A673 (cell line): ENCODE data around the gene RNF123. TPM values are rescaled to one million over a fixed set of nuclear protein-coding genes. Genes with fewer than 3 reads are reported as not detected.

Experiments used
- BruUV-seq: library from RNA; stranded (reverse); fragments of 400-500 nt; replicated peaks from 2 replicates; lab custom pipeline; 2021; lab: Mats Ljungman, UMichigan
- CTCF ChIA-PET: fragments of 300-600 bp; sonication (Branson Sonifier 250); formaldehyde crosslinking; loops from one replicate; lab custom pipeline; 2022; ENCODE audit warnings: antibody characterized with exemption; lab: Charles Lee
- POLR2A ChIA-PET: fragments of 300-600 bp; sonication (Branson Sonifier 250); formaldehyde crosslinking; loops from one replicate; lab custom pipeline; 2022; ENCODE audit warnings: antibody characterized with exemption; ENCODE audit not compliant: low non-redundant PET; lab: Charles Lee
- DNase-seq: peaks from one replicate; pipeline ENCODE4 v3.0.0-alpha.2; 2015; ENCODE audit warnings: low spot score
- H3K27ac ChIP-seq: fragments of 200-600 bp; sonication (generic); 2 replicates; pipeline ENCODE4 v1.5.1; 2016; ENCODE audit warnings: mixed run types, low read depth, mild to moderate bottlenecking, mixed read lengths, antibody characterized with exemption, low read length; ENCODE audit not compliant: poor library complexity, severe bottlenecking
- H3K27me3 ChIP-seq: fragments of 200-600 bp; sonication (generic); replicated peaks from 2 replicates; pipeline ENCODE4 v1.6.1; 2017; ENCODE audit warnings: mixed run types, low read depth, mild to moderate bottlenecking, mixed read lengths, antibody characterized with exemption, low read length; ENCODE audit not compliant: insufficient read depth, poor library complexity
- H3K36me3 ChIP-seq: fragments of 200-600 bp; sonication (generic); 2 replicates; pipeline ENCODE4 v1.6.1; 2016; ENCODE audit warnings: mixed run types, mild to moderate bottlenecking, mixed read lengths, antibody characterized with exemption, low read length; ENCODE audit not compliant: insufficient read depth, poor library complexity, severe bottlenecking
- H3K4me1 ChIP-seq: fragments of 200-600 bp; sonication (generic); 2 replicates; pipeline ENCODE4 v1.6.1; 2017; ENCODE audit warnings: mixed run types, mild to moderate bottlenecking, mixed read lengths, antibody characterized with exemption, low read length; ENCODE audit not compliant: insufficient read depth, poor library complexity, severe bottlenecking
- H3K4me3 ChIP-seq: fragments of 200-600 bp; sonication (generic); 2 replicates; pipeline ENCODE4 v1.5.1; 2016; ENCODE audit warnings: low read depth, mixed run types, mild to moderate bottlenecking, mixed read lengths, low read length; ENCODE audit not compliant: poor library complexity, severe bottlenecking
- H3K9me3 ChIP-seq: fragments of 200-600 bp; sonication (generic); 2 replicates; pipeline ENCODE4 v1.6.1; 2016; ENCODE audit warnings: mixed run types, low read depth, mild to moderate bottlenecking, mixed read lengths, antibody characterized with exemption, low read length; ENCODE audit not compliant: poor library complexity, severe bottlenecking
- CTCF ChIP-seq: fragments of 300-800, 200-600 bp; sonication (generic); conservative IDR thresholded peaks from 2 replicates; pipeline ENCODE4 v1.5.1; 2017; ENCODE audit warnings: low read depth, mild to moderate bottlenecking, antibody characterized with exemption, low read length, moderate library complexity, mixed read lengths
- EZH2 ChIP-seq: fragments of 200-600 bp; sonication (generic); IDR thresholded peaks from 2 replicates; pipeline ENCODE4 v1.6.1; 2017; ENCODE audit warnings: borderline replicate concordance, low read depth, mild to moderate bottlenecking, mixed read lengths, antibody characterized with exemption, low read length; ENCODE audit not compliant: poor library complexity, severe bottlenecking
- intact Hi-C: fragments of 100-400 bp; cut with micrococcal nuclease; formaldehyde crosslinking; loops from one replicate; pipeline ENCODE4 v1.10.0; 2022; ENCODE audit not compliant: unreplicated experiment
- total RNA-seq: library from RNA; stranded (reverse); gene quantifications from 2 replicates; pipeline ENCODE4 v1.2.3, GENCODE V29; 2021

RNF123 gene
- total RNA-seq, 1 experiment from 2014 or later: 31.5 TPM

GRCh38 chr3:49718858-49719213 is 29.5 kb downstream of the RNF123 start:
- Histone ChIP-seq H3K9me3 (no peaks in the 10 kb centered on the region), H3K4me1 (no peaks in the 10 kb centered on the region), H3K4me3 (peak overlapping the region; percentile 38), H3K36me3 (peaks cover 5% of the 10 kb centered on the region), H3K27me3 (no peaks in the 10 kb centered on the region), H3K27ac (no peak overlapping the region)
- intact Hi-C loops: loop anchor here (5.0 kb wide), 1 partner anchor 188 kb away; no protein-coding TSS in a partner anchor
- no peak for DNase-seq
- no peak for TF ChIP-seq EZH2
- no peak for TF ChIP-seq CTCF
- POLR2A ChIA-PET: no interaction called here
- BruUV-seq: no TSS peak
- CTCF ChIA-PET: interaction anchor here (0.6 kb wide), 1 partner anchor 118 kb away, joined by 4 read pairs; no protein-coding TSS in a partner anchor

- POLR2A ChIA-PET: interaction anchor here (0.5 kb wide), 1 partner anchor 558 kb away, joined by 9 read pairs; no protein-coding TSS in a partner anchor
- no peaks in the 10 kb centered on the region for H3K9me3 ChIP-seq
Observed at GRCh38 chr3:49719214-49719884, 30.0 kb downstream of the RNF123 start, which contains the start of gene AMIGO3. AMIGO3 (minus strand) TSS chr3:49719684; CDS start chr3:49719465, 219 bp downstream.

More at GRCh38 chr3:49719214-49719884, 30.0 kb downstream of the RNF123 start, which contains the start of gene AMIGO3:
- Histone ChIP-seq H3K27me3 (no peaks in the 10 kb centered on the region), H3K36me3 (peaks cover 5% of the 10 kb centered on the region), H3K4me3 (peak within 1 kb of the TSS; percentile 38), H3K4me1 (no peaks in the 10 kb centered on the region), H3K27ac (no peak within 1 kb of the TSS)
- no TSS peak for BruUV-seq
- intact Hi-C loops: loop anchor here (5.0 kb wide), 1 partner anchor 188 kb away; no protein-coding TSS in a partner anchor
- TF ChIP-seq EZH2 (no peak), CTCF (peak; percentile 39)
- CTCF ChIA-PET: interaction anchor here (0.6 kb wide), 1 partner anchor 117 kb away, joined by 4 read pairs; no protein-coding TSS in a partner anchor
- DNase-seq: peak; percentile 90
